Non-pigmented ciliary epithelial cell (primary cell): ENCODE results near the gene ZSCAN5C.
"Not testable (repeated sequence)": the region's sequence is repeated elsewhere in the genome, so short reads cannot be mapped to it uniquely, and the experiment has no call there.

Experiments
- DNase-seq: peaks from one replicate; pipeline ENCODE4 v3.0.0-alpha.2; 2010; ENCODE audit warnings: low read depth

Gene ZSCAN5C, protein sequence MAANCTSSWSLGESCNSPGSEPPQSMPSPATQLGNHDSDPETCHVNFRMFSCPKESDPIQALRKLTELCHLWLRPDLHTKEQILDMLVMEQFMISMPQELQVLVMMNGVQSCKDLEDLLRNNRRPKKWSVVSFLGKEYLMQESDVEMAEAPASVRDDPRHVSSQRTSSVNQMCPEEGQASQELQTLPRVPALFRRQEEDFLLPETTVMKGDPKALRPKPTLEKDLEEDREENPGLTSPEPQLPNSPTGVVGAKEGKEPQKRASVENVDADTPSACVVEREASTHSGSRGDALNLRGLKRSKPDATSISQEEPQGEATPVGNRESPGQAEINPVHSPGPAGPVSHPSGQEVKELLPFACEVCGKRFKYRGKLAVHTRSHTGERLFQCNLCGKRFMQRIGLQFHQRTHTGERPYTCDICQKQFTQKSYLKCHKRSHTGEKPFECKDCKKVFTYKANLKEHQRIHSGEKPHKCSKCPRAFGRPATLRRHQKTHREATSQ

DNA sequence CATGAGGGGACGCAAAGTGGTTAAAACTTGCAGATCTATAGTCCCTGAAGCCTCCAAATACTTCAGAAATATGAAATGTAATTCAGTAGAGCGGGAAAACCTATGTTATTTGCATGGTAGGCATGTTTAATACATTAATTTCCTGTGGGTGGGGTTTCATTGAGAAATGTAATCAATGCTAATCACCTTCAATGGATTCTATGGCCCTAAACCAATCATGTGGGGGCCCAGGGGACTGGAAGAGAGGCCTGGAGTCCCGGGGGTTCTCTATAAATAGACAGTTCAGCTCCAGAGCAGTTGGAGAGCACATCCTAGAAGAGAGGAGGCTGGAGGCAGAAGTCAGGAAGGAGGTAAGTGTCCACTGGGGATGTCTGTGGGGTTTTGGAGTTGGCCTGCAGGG, at the start of gene ZSCAN5C:
TSS of gene ZSCAN5C (plus strand) at position 301 of the 400 bp plus-strand sequence. CDS start 3,641 bp downstream, outside the sequence.
- no peak for DNase-seq

- no peak for DNase-seq
Measured at GRCh38 chr19:56152644-56153043, 49.4 kb upstream of the ZSCAN5C start.

GRCh38 chr19:56153507-56153906, 48.6 kb upstream of the ZSCAN5C start:
- DNase-seq = no peak

- DNase-seq = no peak
Measured at GRCh38 chr19:56155124-56155687, 46.9 kb upstream of the ZSCAN5C start.

- no peak for DNase-seq
Measured at GRCh38 chr19:56156768-56157167, 45.3 kb upstream of the ZSCAN5C start.

DNA sequence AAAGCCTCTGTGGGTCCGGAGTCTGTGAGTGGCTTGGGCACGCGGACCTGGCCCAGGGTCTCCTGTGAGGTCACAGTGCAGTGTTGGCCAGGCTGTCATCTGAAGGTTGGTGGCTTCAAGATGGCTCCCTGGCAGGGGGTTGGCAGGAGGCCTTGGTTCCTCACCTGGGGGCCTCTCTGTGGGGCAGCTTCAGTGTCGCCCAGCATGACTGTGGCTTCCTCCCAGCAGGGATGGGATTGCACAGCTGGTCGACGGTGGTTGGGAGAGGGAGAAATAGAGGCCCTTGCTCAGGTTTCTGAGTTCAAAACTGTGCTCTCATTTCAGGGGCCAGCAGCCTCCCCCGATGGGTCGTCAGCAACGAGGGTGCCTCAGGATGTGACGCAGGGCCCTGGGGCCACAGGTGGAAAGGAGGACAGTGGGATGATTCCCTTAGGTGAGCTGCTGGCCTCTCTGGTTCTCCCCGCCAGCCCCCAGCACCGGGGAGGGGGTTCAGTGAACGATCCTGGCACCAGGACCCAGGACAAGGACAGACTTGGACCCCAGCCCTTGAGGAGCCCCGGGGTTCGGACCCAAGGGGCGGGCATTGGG, 43.8 kb upstream of the ZSCAN5C start:
- no peak for DNase-seq

DNA sequence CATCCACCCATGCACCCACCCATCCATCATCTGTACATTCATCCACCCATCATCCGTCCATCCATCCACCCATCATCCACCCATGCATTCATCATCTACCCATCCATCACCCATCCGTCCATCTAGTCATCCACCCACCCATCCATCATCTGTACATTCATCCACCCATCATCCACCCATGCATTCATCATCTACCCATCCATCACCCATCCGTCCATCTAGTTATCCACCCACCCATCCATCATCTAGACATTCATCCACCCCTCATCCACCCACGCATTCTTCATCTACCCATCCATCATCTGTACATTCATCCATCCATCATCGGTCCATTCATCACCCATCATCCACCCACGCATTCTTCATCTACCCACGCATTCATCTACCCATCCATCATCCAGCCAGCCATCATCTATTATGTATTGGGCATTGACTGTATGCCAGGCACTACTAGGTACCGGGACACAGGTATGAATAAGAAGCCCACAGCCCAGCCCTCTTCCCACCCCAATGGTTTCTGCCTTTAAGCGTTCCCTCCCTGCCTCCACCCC, 43.0 kb upstream of the ZSCAN5C start:
- no peak for DNase-seq

DNA sequence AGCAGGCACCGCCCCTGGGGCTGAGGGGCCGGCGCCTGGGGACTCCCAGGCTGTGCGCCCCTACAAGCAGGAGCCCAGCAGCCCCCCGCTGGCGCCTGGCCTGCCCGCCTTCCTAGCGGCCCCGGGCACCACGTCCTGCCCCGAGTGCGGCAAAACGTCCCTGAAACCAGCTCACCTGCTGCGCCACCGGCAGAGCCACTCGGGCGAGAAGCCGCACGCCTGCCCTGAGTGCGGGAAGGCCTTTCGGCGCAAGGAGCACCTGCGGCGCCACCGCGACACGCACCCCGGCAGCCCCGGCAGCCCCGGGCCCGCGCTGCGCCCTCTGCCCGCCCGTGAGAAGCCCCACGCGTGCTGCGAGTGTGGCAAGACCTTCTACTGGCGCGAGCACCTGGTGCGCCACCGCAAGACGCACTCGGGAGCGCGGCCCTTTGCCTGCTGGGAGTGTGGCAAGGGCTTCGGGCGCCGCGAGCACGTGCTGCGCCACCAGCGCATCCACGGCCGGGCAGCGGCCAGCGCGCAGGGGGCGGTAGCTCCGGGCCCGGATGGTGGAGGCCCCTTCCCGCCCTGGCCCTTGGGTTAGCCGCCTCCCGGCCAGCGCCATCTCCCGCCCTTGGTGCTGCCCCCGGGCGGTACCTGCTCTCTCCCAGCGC, 42.3 kb upstream of the ZSCAN5C start:
- no peak for DNase-seq

DNA sequence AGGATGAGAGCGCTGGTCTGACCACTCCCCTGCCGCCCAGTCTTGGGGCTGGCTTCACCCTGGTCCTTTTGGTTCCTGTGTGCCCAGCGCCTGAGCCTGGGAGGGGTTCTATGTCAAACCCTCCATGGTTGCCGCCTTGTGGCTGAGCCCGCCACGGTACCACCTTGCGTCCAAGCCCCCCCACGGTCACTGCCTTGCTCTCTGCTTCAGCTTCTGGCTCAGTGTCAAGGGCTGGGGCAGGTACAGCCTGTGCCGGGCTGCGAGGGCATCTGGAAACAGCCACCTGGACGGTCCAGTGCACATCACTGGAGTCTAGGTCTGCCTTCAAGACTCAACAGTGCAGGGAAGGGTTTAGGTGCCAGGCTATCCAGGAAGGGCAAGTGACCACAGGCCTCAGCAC, 40.5 kb upstream of the ZSCAN5C start:
- DNase-seq = no peak

DNA sequence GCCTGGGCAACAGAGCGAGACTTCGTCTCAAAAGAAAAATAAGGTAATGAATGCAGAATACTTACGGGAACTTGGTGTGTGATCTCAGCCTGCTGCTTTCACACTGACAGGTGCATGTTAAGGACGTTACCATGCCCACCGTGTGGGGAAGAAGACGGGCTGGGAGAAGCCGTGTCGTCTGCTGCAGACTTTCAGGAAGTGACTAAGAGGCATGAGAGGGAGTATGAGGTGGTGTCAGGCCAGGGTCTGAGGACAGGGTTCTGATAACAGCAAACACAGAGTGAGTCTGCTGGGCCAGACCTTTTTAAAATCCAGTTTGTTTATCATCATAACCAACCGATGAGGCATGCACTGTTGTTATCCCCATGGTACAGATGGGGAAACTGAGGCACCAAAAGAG, 39.8 kb upstream of the ZSCAN5C start:
- DNase-seq = no peak

DNA sequence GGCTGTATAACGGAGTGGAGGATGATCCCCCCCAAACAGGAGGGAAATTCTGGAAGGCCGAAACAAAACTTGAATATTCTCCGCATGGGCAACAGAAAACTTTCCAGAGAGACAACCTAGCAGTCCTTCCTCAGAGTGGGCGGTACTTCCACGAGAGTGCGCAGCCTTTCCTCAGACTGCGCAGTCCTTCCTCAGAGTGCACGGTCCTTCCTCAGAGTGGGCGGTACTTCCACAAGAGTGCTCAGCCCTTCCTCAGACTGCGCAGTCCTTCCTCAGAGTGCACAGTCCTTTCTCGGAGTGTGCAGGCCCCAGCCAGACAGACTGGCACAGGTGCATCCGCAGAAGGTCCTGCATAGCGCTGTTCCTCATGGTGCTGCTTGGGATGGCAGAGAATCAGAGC, 39.0 kb upstream of the ZSCAN5C start:
- no peak for DNase-seq

DNA sequence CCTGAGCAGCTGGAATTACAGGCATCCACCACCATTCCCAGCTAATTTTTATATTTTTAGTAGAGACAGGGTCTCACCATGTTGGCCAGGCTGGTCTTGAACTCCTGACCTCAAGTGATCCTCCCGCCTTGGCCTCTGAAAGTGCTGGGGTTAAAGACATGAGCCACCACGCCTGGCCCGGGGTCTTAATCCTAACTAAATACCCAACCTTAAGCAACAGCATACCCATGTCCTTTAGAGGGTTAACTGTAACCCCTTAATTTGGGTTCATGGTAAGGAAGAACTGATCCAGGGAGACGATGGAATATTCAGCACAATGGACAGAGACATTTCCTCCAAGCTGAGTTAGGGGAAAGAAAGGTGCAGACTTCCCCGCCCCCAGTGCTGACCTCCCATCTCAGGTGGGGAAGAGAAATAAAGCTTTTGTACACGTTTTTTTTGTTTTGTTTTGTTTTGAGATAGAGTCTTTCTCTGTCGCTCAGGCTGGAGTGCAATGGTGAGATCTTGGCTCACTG, 35.0 kb upstream of the ZSCAN5C start:
- DNase-seq = no peak

GRCh38 chr19:56170261-56170660, 31.8 kb upstream of the ZSCAN5C start:
- DNase-seq = peak; percentile 8

DNA sequence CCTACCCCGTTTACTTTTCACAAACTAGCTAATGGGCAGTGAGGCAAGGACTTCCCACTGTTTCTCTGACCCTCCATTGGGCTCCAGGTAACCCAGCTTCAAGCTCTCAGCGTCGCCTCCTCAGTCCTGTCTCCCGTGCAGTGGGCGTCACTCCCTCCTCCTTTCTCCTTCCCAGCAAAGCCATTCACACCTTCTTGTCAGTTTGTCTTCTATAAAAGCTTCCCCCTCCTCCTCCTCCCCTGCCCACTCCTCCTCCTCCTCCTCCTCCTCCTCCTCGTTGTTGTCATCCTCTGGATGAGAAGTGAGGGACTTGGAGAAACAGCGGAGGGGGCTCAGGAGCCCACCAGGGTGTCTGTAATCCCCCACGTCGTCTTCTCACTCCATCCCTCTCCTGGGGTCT, 28.0 kb upstream of the ZSCAN5C start:
- no peak for DNase-seq

GRCh38 chr19:56174550-56174949, 27.5 kb upstream of the ZSCAN5C start:
- no peak for DNase-seq

DNA sequence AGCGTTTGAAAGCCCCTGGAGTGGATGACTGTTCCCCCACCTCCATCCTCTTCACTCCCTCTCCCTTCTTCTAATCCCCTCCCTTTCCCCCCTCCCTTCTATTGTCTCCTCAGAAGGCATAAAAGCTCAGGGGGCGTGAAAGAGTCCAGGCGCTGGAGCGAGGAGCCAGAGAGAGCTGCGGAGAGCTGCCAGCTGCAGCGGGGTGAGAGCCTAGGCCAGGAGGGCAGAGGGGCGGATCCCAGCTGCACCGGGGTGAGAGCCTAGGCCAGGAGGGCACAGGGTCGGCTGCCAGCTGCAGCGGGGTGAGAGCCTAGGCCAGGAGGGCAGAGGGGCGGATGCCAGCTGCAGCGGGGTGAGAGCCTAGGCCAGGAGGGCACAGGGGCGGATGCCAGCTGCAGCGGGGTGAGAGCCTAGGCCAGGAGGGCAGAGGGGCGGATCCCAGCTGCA, 26.2 kb upstream of the ZSCAN5C start, which contains the start of gene GALP:
TSS of gene GALP (plus strand) at position 148 of the 447 bp plus-strand sequence. CDS start 1,101 bp downstream, outside the sequence.
- not testable (repeated sequence) for DNase-seq

GRCh38 chr19:56176310-56176709, 25.8 kb upstream of the ZSCAN5C start:
- DNase-seq = not testable (repeated sequence)

DNA sequence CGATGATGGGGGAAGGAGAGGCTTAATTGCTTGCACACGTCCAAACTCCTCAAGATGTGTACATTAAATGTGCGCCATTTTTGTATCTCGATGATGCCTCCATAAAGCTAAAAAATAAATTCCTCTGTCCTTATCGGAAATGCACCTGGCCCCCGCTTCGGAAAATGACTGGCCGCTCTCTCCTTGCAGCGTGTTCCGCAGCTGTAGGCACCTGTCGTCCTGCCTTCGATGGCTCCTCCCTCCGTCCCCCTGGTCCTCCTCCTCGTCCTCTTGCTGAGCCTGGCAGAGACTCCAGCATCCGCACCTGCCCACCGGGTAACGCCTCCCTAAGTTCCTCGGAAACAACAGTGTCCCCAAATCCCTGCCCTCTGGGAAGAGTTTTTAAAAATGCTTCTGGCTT, 25.2 kb upstream of the ZSCAN5C start:
- DNase-seq = no peak

DNA sequence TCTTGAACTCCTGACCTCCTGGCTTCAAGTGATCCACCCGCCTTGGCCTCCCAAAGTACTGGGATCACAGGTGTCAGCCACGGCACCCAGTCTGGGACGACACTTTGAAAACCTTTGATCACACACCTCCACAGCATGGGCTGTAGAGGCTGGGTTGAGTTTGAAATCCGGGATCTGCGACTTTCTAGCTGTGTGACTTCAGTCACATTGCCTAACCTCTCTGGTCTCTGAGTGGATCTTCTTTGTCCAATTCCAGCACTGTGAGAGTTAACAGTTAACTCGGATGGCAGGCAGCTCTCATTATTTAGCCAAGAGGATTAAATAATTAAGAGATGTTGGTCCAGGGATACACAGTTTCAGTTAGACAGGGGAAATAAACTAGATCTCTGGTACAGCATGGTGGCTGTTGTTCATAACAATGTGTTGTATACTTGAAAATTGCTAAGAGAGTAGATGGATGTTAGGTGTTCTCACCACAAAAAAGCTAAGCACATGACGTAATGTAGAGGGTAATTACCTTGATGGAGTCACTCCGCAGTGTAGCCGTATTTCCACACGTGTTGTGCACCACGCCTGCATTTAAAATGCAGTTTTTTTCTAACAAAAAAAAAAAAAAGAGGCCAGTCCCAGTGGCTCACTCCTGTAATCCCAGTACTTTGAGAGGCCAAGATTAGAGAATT, 24.4 kb upstream of the ZSCAN5C start:
- no peak for DNase-seq

GRCh38 chr19:56189785-56190184, 12.3 kb upstream of the ZSCAN5C start:
- DNase-seq = no peak

- no peak for DNase-seq
Measured at GRCh38 chr19:56191115-56191514, 11.0 kb upstream of the ZSCAN5C start.
